Pancreas (tissue), 10 donors: ENCODE data around the gene PDF. TPM values are rescaled to one million over a fixed set of nuclear protein-coding genes. Genes with fewer than 3 reads are reported as not detected.

Experiments
- ATAC-seq, 4 donors: fragments of 200-7000 bp; cut with Tn5 transposase; one replicate each; pipeline versions ENCODE4 v1.8.0 to v1.9.1; 2020; ENCODE audit warnings: mild to moderate bottlenecking in 4 of 4, moderate library complexity in 4 of 4
- DNase-seq, 6 donors: peaks; one replicate each; pipeline ENCODE4 v3.0.0-alpha.2; 2020
- FAIRE-seq: peaks from 2 replicates; lab custom pipeline; 2012; peaks lifted over from hg19 to GRCh38; lab: Jason Lieb, UNC
- H3K27ac ChIP-seq, 4 donors: fragments of 200-600 bp; sonication (generic); 1 replicate in 3 of 4; 2 replicates in 1 of 4; pipeline versions ENCODE4 v1.5.0 to v1.8.0; 2020
- H3K27me3 ChIP-seq, 4 donors: fragments of 200-600 bp; one replicate each; pipeline ENCODE4 v1.8.0; 2021
- H3K36me3 ChIP-seq, 3 donors: fragments of 200-600 bp; sonication (generic) in 1 of 3; one replicate each; pipeline versions ENCODE4 v1.5.0 to v1.8.0; 2020 to 2021
- H3K4me1 ChIP-seq, 3 donors: fragments of 200-600 bp; one replicate each; pipeline ENCODE4 v1.8.0; 2021
- H3K4me3 ChIP-seq, 4 donors: fragments of 200-600 bp; sonication (generic) in 2 of 4; one replicate each; pipeline versions ENCODE4 v1.5.0 to v1.8.0; 2020 to 2021
- H3K9me3 ChIP-seq, 4 donors: fragments of 200-600 bp; one replicate each; pipeline ENCODE4 v1.8.0; 2021
- WGBS, 2 donors: extraction: QIAGEN DNeasy Blood & Tissue Kit; methylation state at CpG; one replicate each; pipeline ENCODE4 v1.1.7; 2013; 5-methylcytosine and 5-hydroxymethylcytosine counted together
- intact Hi-C, 3 donors: fragments of 100-400 bp; cut with DNase I; formaldehyde crosslinking; loops; one replicate each; pipeline versions ENCODE4 v1.11.1 to v1.14.2; 2022
- polyA plus RNA-seq, 2 donors: library from polyadenylated mRNA; stranded (reverse); fragments of 200-250 nt; gene quantifications; one replicate each; pipeline ENCODE4 v1.2.3, GENCODE V29; 2013
- total RNA-seq, 6 donors: library from RNA; stranded (reverse); fragmentation: NEBNext Ultra II Directional in 4 of 6; extraction: Animal tissue kit (Norgen Biotek cat#: 25700) in 4 of 6; gene quantifications; one replicate each; pipeline versions ENCODE4 v1.2.1 to v1.2.4, GENCODE V29; 2021 to 2023
- TF ChIP-seq, protein P1 (sequence below), 4 donors: fragments of 200-600 bp; sonication (generic) in 3 of 4; IDR thresholded peaks; one replicate each; pipeline versions ENCODE4 v1.5.0 to v1.8.0; 2021; ENCODE audit warnings: antibody characterized with exemption in 4 of 4
- donor health status: healthy with polysubstance abuse.
- donor health status: DM: no; HTN: no; CAD: no; lungs with moderate emphysema.
- donor health status: DM: no; HTN: no; CAD: no.
- donor health status: control.
- donor health status: control.
- donor health status: Bipolar disorder and iron deficiency.
- donor health status: DM: yes; HTN: yes; CAD: no.
- donor health status: DM: no; HTN: no; CAD: no.
- donor health status: DM: no; HTN: no; CAD: no.
- donor health status: DM: yes; HTN: yes; CAD: no.

Gene PDF
- total and polyA plus RNA-seq, 8 donors, result 2.2 to 14.0 (median 6.3) TPM

DNA sequence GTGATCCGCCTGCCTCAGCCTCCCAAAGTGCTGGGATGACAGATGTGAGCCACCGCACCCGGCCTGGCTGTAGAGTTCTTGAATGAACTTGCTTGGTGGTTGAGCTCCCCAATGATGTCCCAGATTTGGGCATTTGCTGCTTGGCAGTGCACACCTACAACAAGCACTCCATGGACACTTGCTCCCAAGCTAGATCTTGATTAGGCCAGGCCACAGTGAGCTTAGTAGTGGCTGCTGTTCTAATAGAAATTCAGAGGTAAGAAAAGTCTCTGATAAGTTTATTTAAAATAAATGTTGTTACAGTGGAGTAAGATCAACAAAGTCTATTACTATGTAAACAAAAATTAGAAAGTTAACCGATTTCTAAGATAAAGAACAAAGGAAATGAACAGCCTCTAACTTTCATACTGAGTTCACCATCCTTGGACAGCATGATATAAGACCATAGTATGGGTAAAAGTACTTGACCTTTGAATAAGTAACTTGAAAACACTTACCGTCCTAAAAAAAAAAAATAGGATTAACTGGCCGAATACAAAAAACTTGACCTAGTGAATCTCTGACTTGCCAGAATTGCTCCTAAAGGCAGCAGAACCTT is 20.2 kb upstream of the PDF start:
- intact Hi-C loops, result no loop called here
- Histone ChIP-seq H3K4me3 (peak overlapping the region; percentile 24 to 50 (median 42)), H3K27ac (peak overlapping the region; percentile 55 to 79 (median 66)), H3K4me1 (peaks cover 7 to 15% (median 11%) of the 10 kb centered on the region in 3 donors), H3K36me3 (peaks cover 0 to 10% (median 0%) of the 10 kb centered on the region in 3 donors), H3K9me3 (no peaks in the 10 kb centered on the region), H3K27me3 (no peaks in the 10 kb centered on the region)
- FAIRE-seq (no peak), DNase-seq (peak in 1 of 6 donors; percentile 41), ATAC-seq (peak; percentile 25 to 61 (median 50))
- TF ChIP-seq, protein P1, sequence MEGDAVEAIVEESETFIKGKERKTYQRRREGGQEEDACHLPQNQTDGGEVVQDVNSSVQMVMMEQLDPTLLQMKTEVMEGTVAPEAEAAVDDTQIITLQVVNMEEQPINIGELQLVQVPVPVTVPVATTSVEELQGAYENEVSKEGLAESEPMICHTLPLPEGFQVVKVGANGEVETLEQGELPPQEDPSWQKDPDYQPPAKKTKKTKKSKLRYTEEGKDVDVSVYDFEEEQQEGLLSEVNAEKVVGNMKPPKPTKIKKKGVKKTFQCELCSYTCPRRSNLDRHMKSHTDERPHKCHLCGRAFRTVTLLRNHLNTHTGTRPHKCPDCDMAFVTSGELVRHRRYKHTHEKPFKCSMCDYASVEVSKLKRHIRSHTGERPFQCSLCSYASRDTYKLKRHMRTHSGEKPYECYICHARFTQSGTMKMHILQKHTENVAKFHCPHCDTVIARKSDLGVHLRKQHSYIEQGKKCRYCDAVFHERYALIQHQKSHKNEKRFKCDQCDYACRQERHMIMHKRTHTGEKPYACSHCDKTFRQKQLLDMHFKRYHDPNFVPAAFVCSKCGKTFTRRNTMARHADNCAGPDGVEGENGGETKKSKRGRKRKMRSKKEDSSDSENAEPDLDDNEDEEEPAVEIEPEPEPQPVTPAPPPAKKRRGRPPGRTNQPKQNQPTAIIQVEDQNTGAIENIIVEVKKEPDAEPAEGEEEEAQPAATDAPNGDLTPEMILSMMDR (IDR thresholded peaks at IDR 0.05), result no peak
- 23 to 25% methylated on average over 6 of the region's 6 CpGs for WGBS, 2 donors

DNA sequence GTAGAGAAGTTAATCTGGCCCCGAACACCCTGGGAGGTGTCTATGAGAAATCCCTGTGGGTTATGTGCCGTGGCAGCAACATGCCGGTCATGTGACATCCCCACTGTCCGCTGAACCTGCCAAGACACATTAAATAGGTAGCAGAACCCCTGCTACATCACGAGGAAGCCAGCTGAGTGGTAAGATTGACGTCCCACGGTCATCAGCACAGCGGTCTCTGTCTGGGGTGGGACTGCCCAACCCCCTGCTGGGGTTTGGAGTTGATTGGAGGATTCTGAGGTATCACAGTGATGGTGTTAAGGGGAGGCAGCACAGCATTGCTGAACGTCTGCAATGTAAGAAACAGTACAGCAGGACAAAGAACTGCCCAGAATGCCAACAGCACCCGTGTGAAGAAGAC is 19.1 kb upstream of the PDF start:
- Histone ChIP-seq H3K9me3 (no peaks in the 10 kb centered on the region), H3K4me3 (peak overlapping the region in 3 of 4 donors; percentile 35 to 50 (median 50)), H3K36me3 (peaks cover 0 to 10% (median 0%) of the 10 kb centered on the region in 3 donors), H3K4me1 (peaks cover 7 to 15% (median 11%) of the 10 kb centered on the region in 3 donors), H3K27ac (no peak overlapping the region), H3K27me3 (no peaks in the 10 kb centered on the region)
- ATAC-seq (no peak), FAIRE-seq (no peak), DNase-seq (peak in 1 of 6 donors; percentile 27)
- TF ChIP-seq, protein P1 (IDR thresholded peaks at IDR 0.05), result no peak
- WGBS, 2 donors, result 36 to 54% methylated on average over 10 of the region's 10 CpGs
- intact Hi-C loops, result no loop called here

DNA sequence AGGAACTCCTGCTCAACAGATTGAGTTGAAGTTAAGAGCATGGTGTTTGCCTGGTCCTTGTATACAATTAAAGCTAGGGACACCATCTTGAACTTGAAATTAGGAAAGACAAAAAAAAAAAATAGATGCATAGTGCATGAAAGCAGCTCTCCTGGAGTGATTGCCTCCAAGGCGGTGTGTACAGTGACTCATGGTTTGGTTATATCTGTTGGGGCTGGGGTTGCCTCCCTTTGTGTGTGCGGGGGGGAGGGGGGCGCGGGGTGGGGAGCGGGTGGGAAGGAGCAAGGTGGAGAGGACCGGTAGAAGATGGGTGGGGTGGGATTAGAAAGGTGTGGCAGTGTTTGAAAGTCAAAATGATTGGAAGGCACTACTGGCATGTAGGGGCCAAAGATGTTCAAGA is 17.8 kb upstream of the PDF start:
- TF ChIP-seq, protein P1 (IDR thresholded peaks at IDR 0.05), result no peak
- Histone ChIP-seq H3K9me3 (no peaks in the 10 kb centered on the region), H3K36me3 (peaks cover 0 to 10% (median 0%) of the 10 kb centered on the region in 3 donors), H3K27ac (no peak overlapping the region), H3K4me3 (no peak overlapping the region), H3K4me1 (peaks cover 7 to 15% (median 11%) of the 10 kb centered on the region in 3 donors), H3K27me3 (no peaks in the 10 kb centered on the region)
- ATAC-seq (no peak), FAIRE-seq (no peak), DNase-seq (no peak)
- intact Hi-C loops, result no loop called here
- 91 to 98% methylated on average over 6 of the region's 6 CpGs for WGBS, 2 donors

DNA sequence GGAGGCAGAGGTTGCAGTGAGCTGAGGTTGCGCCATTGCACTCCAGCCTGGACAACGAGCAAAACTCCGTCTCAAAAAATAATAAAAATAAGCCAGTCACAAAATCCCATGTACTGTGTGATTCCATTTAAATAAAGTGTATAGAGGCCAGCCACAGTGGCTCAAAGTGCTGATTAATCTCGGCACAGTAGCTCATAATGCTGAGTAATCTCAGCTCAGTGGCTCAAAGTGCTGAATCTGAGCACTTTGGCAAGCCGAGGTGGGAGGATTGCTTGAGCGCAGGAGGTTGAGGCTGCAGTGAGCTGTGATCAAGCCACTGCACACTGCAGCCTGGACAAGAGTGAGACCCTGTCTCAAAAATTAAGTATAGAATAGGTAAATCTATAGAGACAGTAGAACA is 16.3 kb upstream of the PDF start:
- DNase-seq (no peak), FAIRE-seq (no peak), ATAC-seq (no peak)
- H3K36me3 ChIP-seq, result peaks cover 0 to 10% (median 0%) of the 10 kb centered on the region in 3 donors
- peaks cover 6 to 10% (median 7%) of the 10 kb centered on the region in 3 donors for H3K4me1 ChIP-seq
- no peaks in the 10 kb centered on the region for H3K9me3 ChIP-seq
- TF ChIP-seq, protein P1 (IDR thresholded peaks at IDR 0.05), result no peak
- H3K27me3 ChIP-seq, result no peaks in the 10 kb centered on the region
- no peak overlapping the region for H3K27ac ChIP-seq
- H3K4me3 ChIP-seq, result no peak overlapping the region
- WGBS, 2 donors, result 80 to 87% methylated on average over 6 of the region's 6 CpGs
- intact Hi-C loops, result no loop called here

DNA sequence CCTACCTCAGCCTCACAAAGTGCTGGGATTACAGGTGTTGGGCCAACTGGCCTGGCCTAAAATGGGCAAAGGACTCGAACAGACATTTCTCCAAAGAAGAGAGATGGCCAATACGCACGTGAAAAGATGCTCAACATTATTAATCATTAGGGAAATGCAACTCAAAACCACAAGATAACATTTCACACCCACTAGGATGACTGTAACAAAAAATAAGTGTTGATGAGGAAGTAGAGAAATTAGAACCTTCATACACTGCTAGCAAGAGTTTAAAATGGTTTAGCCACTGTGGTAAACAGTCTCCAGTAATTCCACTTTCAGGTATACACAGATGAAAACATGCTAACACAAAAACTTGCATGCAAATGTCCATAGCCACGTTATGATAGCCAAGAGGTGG is 15.5 kb upstream of the PDF start:
- FAIRE-seq, result no peak
- intact Hi-C loops, result no loop called here

More for the DNA sequence above, 15.5 kb upstream of the PDF start:
- TF ChIP-seq, protein P1 (IDR thresholded peaks at IDR 0.05), result no peak
- peaks cover 0 to 10% (median 0%) of the 10 kb centered on the region in 3 donors for H3K36me3 ChIP-seq
- H3K9me3 ChIP-seq, result no peaks in the 10 kb centered on the region
- H3K27me3 ChIP-seq, result no peaks in the 10 kb centered on the region
- 71 to 84% methylated on average over 4 of the region's 4 CpGs for WGBS, 2 donors
- DNase-seq, result no peak
- H3K4me1 ChIP-seq, result peaks cover 6 to 11% (median 10%) of the 10 kb centered on the region in 3 donors
- no peak for ATAC-seq
- H3K4me3 ChIP-seq, result no peak overlapping the region
- H3K27ac ChIP-seq, result no peak overlapping the region
